GM12891 (cell line): ENCODE data around the gene PPP2R2B.

Experiments used
- DNase-seq: peaks from one replicate; pipeline ENCODE4 v3.0.0; 2011; ENCODE audit warnings: low spot score; ENCODE audit not compliant: insufficient read length
- FAIRE-seq: peaks from 2 replicates; lab custom pipeline; 2011; peaks lifted over from hg19 to GRCh38; lab: Jason Lieb, UNC
- PAX5 ChIP-seq: IDR thresholded peaks from 2 replicates; pipeline ENCODE4 v1.6.1; 2011; ENCODE audit warnings: low read length, moderate library complexity, mild to moderate bottlenecking; ENCODE audit not compliant: insufficient read depth, severe bottlenecking
- POLR2A ChIP-seq: IDR thresholded peaks from 2 replicates; pipeline ENCODE4 v1.6.1; 2011; ENCODE audit warnings: low read depth, low read length, control low read depth
- POLR2AphosphoS5 ChIP-seq: IDR thresholded peaks from 2 replicates; pipeline ENCODE4 v1.6.1; 2011; ENCODE audit warnings: low read depth, low read length, control low read depth
- POU2F2 ChIP-seq: IDR thresholded peaks from 2 replicates; pipeline ENCODE4 v1.6.1; 2011; ENCODE audit warnings: low read depth, mild to moderate bottlenecking, control low read depth, low read length, moderate library complexity
- SPI1 ChIP-seq: IDR thresholded peaks from 2 replicates; pipeline ENCODE4 v1.6.1; 2011; ENCODE audit warnings: low read depth, low read length, control low read depth
- TAF1 ChIP-seq: IDR thresholded peaks from 2 replicates; pipeline ENCODE4 v1.6.1; 2011; ENCODE audit warnings: low read depth, low read length, control low read depth

Gene PPP2R2B

DNA sequence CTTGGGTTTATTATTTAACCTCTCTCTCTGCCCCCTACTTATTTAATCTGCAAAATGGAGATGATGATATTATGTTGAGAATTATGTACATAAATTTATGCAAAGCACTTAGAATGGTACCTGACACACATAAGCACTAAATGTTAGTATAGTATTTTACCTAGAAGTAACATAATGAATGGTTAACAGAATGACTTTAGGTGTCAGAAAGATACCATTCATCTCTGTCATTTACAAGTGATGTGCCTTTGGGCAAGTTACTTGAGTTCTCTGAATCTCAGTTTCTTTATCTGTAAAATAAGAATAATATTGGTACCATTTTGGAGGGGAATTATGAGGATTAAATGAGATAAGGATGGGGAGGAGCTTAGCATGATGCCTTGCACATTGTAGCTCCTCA, 159.4 kb downstream of the PPP2R2B start:
- TF ChIP-seq POLR2AphosphoS5 (no peak), POLR2A (no peak), PAX5 (no peak), POU2F2 (no peak), SPI1 (no peak), TAF1 (no peak)
- no peak for DNase-seq
- no peak for FAIRE-seq

DNA sequence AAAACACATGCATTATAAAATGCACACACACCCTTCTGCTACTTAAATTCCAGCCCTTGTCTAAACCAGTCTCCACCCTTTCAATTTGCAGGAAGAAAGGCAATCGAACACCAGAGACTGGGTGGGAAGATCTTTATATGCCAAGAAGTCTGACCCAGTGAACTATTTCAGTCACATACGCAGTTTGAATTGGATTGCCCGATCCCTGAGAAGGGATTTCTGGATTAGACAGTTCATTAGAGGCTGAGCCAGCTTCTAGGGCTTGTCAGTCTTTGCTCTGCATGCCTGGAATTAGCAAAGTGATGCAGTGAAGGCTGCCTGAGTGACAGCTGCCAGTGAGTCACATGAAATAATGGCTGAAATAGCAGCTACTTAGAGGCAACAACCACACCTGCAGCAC, 159.9 kb downstream of the PPP2R2B start:
- DNase-seq (no peak), FAIRE-seq (no peak)
- no peak for TF ChIP-seq POLR2A
- TF ChIP-seq POU2F2 = no peak

DNA sequence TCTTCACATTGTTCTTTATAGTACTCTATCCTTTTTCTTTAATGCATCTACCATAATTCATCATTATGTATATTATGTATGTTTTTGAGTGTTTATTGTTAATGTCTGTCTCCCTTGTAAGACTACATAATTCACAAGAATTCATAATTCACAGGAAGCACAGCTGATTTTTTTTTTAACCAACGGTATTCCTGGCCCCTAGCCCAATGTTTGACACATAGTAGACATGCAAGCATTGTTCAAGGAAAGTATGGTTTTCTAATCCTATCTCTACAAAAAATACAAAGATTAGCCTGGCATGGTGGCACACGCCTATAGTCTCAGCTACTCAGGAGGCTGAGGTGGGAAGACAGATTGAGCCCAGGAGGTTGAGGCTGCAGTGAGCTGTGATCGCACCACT, 160.6 kb downstream of the PPP2R2B start:
- DNase-seq (no peak), FAIRE-seq (no peak)

DNA sequence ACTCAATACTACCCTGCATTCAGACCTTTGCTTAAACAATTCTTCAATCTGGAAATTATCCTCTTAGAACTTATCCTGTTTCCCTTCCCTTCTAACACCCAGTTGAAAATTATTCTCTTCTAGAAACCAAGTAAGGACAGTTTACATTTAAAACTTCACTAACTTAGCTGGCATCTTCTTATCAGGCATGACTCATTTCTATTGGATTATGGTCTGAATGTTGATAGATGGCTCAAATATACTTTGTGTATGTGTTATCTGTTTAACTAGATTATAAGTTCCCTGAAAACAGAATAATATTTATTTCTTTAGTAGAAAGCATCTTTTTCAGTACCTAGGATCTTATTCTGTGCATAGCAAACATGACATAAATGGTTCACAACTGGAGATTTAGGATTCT, 161.9 kb downstream of the PPP2R2B start:
- DNase-seq (no peak), FAIRE-seq (no peak)
- TF ChIP-seq POLR2A (no peak), POU2F2 (no peak), POLR2AphosphoS5 (no peak), PAX5 (no peak), TAF1 (no peak), SPI1 (no peak)

More for the DNA sequence above, 160.6 kb downstream of the PPP2R2B start:
- TF ChIP-seq TAF1 (no peak), POLR2AphosphoS5 (no peak), POU2F2 (no peak), SPI1 (no peak), PAX5 (no peak), POLR2A (no peak)

DNA sequence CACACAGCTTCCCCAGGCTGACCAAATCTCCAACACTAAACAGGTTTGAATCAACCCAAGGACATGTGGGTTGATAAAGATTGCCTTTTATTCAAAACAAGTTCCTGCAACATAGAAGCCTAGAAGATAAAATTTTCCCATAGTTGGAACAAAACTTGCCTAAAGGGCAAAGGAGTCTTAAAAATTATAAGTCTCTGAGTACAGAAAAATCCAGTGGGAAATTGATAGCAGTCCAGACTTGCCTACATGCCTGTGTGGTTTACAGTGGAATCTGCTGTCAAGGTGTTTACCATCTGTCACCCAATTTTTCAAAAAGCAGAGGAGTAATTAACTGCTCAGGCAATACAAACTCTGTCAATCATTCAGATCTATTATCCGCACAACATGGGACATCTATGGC, 168.2 kb downstream of the PPP2R2B start:
- no peak for TF ChIP-seq PAX5
- no peak for TF ChIP-seq POLR2A
- TF ChIP-seq TAF1 = no peak
- no peak for TF ChIP-seq POU2F2
- TF ChIP-seq POLR2AphosphoS5 = no peak
- no peak for TF ChIP-seq SPI1
- DNase-seq (no peak), FAIRE-seq (no peak)

DNA sequence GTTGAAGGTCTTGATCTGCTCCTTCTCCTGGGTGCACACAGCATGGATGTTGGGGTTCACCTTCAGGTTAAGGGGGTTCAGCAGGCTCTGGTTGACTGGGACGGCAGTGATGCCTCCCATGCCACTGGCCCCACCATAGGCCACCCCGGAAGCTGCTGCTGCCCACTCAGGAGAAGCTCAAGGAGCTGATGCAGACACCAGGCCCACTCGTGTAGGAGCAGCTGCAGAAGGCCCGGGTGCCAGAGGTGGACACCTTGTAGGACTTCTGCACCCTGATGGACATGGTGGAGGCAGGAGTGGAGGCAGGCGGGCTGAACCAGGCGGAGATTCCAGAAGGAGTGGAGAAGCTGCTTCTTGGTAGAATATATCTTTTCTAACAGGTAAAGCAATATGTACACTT, 171.2 kb downstream of the PPP2R2B start:
- no peak for FAIRE-seq
- TF ChIP-seq POLR2AphosphoS5 (no peak), POLR2A (no peak), SPI1 (no peak), PAX5 (no peak), TAF1 (no peak), POU2F2 (no peak)
- DNase-seq = no peak

DNA sequence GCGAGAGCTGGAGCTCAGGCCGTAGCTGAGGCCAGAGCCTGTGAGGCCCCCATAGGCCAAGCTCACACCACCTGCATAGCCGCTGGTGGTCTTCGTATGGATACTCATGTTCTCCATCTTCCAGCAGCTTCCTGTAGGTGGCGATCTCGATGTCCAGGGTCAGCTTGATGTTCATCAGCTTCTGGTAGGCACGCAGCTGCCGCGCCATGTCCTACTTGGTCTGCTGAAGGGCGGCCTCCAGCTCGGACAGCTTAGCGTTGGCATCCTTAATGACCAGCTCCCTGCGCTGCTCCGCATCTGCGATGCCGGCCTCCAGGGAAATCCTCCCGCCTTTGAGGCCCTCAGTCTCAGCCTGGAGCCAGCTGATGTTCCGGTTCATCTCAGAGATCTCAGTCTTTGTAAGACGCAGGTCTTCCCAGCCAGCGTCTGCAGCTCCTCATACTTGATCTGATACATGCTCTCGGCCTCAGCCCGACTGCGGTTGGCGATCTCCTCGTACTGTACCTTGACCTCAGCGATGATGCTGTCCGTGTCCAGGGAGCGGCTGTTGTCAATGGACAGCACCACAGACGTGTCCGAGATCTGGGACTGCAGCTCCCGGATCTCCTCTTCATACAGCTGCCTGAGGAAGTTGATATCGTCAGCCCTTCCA, 172.1 kb downstream of the PPP2R2B start:
- FAIRE-seq (no peak), DNase-seq (no peak)
- no peak for TF ChIP-seq PAX5
- TF ChIP-seq POU2F2 = no peak
- TF ChIP-seq TAF1 = no peak
- no peak for TF ChIP-seq POLR2A
- TF ChIP-seq SPI1 = no peak

DNA sequence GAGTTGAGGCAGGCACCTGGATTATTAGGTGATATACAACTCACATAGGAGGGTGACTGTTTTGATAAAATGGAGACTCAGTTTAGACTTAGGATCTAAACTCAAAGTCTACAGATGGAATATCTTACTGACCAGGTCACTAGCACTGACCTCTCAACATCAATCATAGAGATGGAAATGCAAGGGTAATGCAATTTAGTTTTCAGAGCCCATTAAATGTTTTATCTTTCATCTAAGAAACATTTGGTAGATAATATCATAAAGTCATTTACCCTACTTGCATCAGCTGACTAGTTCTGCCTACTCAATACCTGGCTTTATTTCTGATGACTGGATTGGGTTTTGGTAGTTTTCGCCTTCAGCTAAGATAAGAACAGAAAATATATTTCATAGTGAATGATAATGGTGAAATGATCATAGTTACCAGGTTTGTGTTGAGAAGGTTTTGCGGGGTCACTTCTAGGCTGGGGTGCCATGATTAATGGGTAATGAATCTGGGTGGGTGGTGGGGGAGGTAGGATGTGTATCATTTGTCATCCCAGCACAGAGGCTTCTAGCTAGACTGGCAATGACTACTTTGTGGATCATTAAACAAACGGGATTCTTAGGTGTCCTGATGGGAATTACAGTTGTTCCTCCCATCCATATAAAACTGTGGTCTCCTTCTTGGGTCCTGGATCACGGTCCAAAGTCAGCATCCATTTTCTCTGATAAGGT, 173.4 kb downstream of the PPP2R2B start:
- TF ChIP-seq POLR2AphosphoS5 (no peak), POLR2A (no peak), POU2F2 (no peak), TAF1 (no peak), SPI1 (no peak), PAX5 (no peak)
- DNase-seq = no peak
- FAIRE-seq = no peak

DNA sequence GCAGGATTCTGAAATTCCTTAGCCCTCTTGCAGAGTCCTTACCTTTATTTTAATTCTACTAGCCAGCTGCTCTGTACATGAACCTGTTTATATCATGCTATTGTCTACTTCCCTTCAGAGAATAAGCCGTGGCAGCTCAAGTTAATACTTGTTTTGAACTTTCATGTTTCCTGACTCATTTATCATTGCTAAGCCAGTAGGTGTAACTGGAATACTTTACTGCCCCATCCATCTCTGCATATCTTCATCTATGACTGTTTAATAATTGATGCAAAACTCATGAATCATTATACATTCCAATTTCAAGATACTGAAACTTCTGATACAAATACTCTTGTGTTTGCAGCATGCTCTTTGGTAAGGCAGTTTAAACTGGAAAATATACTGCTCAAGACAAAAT, 174.7 kb downstream of the PPP2R2B start:
- no peak for FAIRE-seq
- DNase-seq = no peak
- TF ChIP-seq PAX5 = no peak
- no peak for TF ChIP-seq SPI1
- no peak for TF ChIP-seq POLR2AphosphoS5
- no peak for TF ChIP-seq TAF1
- no peak for TF ChIP-seq POLR2A
- TF ChIP-seq POU2F2 = no peak

DNA sequence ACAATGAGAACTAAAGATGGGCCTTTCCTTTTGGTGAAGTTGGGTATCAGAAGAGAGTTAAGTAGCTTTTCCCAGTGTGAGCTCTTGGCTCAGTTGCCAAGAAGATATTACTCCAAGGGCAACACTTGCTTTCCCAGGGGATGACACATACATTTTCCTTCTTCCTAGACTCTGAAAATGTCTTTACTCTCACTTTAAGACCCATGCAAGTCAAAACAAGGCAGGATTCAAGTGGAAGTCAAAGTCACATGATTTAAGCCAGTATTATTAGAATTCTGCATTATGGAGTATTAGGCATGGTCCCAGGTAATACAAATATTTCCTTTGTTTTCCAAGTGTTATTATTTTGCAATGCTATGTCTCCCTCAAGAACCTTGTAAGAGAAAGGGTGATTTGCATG, 175.1 kb downstream of the PPP2R2B start:
- FAIRE-seq (no peak), DNase-seq (no peak)
- no peak for TF ChIP-seq POU2F2
- TF ChIP-seq SPI1 = no peak
- TF ChIP-seq TAF1 = no peak
- no peak for TF ChIP-seq POLR2AphosphoS5
- no peak for TF ChIP-seq POLR2A
- TF ChIP-seq PAX5 = no peak
